Choroid plexus epithelial cell (primary cell): ENCODE results near the gene FBXO34.
A peak's percentile ranks its signal among the peaks of the same experiment; 100 is the strongest.

ENCODE experiments used
- DNase-seq: peaks from one replicate; pipeline ENCODE4 v3.0.0-alpha.2; 2010; ENCODE audit warnings: low read depth
- H3K4me3 ChIP-seq: 2 replicates; pipeline ENCODE4 v1.5.1; 2011; ENCODE audit warnings: low read depth, mild to moderate bottlenecking, control low read depth, low read length, moderate library complexity
- TF ChIP-seq, protein P1 (sequence below): conservative IDR thresholded peaks from 2 replicates; pipeline ENCODE4 v1.5.1; 2011; ENCODE audit warnings: low read depth, mild to moderate bottlenecking, control low read depth, inconsistent platforms, low read length, moderate library complexity

Gene FBXO34

GRCh38 chr14:55384536-55384935, 113.3 kb downstream of the FBXO34 start:
- H3K4me3 ChIP-seq: no peak overlapping the region
- no peak for DNase-seq
- TF ChIP-seq, protein P1, sequence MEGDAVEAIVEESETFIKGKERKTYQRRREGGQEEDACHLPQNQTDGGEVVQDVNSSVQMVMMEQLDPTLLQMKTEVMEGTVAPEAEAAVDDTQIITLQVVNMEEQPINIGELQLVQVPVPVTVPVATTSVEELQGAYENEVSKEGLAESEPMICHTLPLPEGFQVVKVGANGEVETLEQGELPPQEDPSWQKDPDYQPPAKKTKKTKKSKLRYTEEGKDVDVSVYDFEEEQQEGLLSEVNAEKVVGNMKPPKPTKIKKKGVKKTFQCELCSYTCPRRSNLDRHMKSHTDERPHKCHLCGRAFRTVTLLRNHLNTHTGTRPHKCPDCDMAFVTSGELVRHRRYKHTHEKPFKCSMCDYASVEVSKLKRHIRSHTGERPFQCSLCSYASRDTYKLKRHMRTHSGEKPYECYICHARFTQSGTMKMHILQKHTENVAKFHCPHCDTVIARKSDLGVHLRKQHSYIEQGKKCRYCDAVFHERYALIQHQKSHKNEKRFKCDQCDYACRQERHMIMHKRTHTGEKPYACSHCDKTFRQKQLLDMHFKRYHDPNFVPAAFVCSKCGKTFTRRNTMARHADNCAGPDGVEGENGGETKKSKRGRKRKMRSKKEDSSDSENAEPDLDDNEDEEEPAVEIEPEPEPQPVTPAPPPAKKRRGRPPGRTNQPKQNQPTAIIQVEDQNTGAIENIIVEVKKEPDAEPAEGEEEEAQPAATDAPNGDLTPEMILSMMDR: no peak

GRCh38 chr14:55386037-55386808, 115.0 kb downstream of the FBXO34 start:
- no peak overlapping the region for H3K4me3 ChIP-seq
- no peak for DNase-seq
- TF ChIP-seq, protein P1: no peak

DNA sequence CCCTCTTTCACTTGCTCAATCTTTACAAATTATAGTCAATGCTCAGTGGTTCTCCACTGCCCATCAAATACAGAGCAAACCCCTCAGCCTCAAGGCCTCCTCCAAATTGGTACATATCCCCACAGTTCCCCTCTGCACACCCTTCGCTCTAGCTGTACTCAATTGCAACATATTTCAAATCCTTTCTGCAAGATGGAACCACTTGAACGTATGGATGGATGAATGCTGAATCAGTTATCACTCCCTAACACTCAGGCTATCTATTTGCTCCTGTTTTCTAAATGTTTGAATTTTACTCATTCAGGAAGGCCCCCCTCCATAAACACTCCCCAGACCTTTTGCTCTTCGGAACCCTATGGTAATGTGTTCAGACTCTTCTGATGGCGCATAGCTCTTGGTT, 115.9 kb downstream of the FBXO34 start:
- TF ChIP-seq, protein P1: no peak
- no peak overlapping the region for H3K4me3 ChIP-seq
- DNase-seq: no peak

GRCh38 chr14:55388160-55388559, 116.9 kb downstream of the FBXO34 start:
- TF ChIP-seq, protein P1: no peak
- no peak overlapping the region for H3K4me3 ChIP-seq
- peak; percentile 29 for DNase-seq

DNA sequence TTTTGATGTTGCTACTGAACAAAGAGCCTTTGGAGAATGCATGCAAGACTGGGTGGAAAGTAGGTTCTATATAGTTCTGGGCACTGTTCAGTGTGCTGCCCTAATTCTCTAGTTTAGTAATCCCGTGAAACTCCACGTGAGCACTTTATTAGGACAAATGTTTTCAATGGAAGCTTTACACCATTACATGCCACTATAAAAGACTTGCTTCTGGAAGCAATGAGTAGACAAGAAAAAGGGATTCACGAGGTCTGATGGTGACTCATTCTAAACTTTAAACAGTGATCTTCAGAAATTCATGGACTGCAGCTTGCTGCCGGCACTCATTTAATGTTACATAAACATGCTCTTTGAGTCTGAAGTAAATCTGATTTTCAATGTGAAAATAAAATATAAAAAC, 118.1 kb downstream of the FBXO34 start:
- TF ChIP-seq, protein P1: no peak
- H3K4me3 ChIP-seq: no peak overlapping the region
- DNase-seq: peak; percentile 83

DNA sequence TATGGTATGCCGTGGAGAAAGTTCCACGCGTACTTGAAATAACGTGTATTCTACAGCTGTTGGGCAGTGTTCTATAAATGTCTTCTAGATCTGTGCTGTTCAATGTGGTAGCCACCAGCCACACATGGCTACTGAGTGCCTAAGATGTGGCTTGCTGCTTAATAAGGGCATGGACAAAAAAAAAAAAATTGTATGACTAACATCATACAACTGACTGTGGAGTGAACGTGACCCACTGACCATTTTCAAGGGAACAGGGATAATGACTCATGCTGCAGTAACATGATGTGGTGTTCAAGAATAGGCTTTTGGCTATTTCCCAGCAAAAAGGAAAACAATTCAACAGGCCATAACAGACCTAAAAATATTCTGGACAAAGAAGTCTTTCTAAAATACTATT, 127.5 kb downstream of the FBXO34 start:
- no peak overlapping the region for H3K4me3 ChIP-seq
- DNase-seq: peak; percentile 98
- TF ChIP-seq, protein P1: no peak

GRCh38 chr14:55399183-55399582, 128.0 kb downstream of the FBXO34 start:
- H3K4me3 ChIP-seq: no peak overlapping the region
- peak; percentile 22 for DNase-seq
- TF ChIP-seq, protein P1: no peak
